ENCODE results near the gene MAIP1. TPM values are rescaled to one million over a fixed set of nuclear protein-coding genes. Genes with fewer than 3 reads are reported as not detected.

MAIP1 gene
- total RNA-seq, 2 donors from 2014 or later: 11.2 to 11.9 TPM

DNA sequence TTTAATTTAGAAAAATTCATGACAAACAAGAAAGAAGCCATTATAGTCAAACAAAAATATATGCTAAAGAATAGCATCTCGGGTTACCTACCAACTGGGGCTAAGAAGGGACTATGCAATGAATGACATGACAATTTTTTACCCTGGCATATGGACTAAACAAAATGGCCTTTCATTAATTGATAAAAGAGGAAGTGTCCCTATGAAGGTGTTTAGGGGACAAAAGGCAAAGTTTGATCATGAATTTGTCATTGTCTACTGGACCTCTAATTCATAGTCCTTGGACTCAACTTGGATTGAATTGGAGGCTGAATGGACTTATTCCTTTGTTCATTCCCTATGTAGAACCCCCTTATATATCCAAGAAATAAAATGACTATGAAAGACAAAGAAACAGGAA, 12.7 kb downstream of the MAIP1 start:
- Histone ChIP-seq H3K4me3 (no peak overlapping the region), H3K27me3 (no peaks in the 10 kb centered on the region), H3K27ac (no peak overlapping the region), H3K36me3 (replicated peaks in 1 of 2; ENCODE audit: insufficient read depth in 1 of 2, low read depth in 2 of 2) (peaks cover 0 to 10% of the 10 kb centered on the region in 2 donors), H3K4me1 (no peaks in the 10 kb centered on the region), H3K9me3 (no peaks in the 10 kb centered on the region)
- ATAC-seq: no peak
- DNase-seq: no peak
- TF ChIP-seq POLR2A (IDR thresholded peaks at IDR 0.05): no peak
- TF ChIP-seq, protein P1, sequence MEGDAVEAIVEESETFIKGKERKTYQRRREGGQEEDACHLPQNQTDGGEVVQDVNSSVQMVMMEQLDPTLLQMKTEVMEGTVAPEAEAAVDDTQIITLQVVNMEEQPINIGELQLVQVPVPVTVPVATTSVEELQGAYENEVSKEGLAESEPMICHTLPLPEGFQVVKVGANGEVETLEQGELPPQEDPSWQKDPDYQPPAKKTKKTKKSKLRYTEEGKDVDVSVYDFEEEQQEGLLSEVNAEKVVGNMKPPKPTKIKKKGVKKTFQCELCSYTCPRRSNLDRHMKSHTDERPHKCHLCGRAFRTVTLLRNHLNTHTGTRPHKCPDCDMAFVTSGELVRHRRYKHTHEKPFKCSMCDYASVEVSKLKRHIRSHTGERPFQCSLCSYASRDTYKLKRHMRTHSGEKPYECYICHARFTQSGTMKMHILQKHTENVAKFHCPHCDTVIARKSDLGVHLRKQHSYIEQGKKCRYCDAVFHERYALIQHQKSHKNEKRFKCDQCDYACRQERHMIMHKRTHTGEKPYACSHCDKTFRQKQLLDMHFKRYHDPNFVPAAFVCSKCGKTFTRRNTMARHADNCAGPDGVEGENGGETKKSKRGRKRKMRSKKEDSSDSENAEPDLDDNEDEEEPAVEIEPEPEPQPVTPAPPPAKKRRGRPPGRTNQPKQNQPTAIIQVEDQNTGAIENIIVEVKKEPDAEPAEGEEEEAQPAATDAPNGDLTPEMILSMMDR (IDR thresholded peaks at IDR 0.05): no peak
- WGBS, 2 donors: 85 to 94% methylated on average over 1 of the region's 1 CpG
- intact Hi-C loops (cut with DNase I): no loop called here

DNA sequence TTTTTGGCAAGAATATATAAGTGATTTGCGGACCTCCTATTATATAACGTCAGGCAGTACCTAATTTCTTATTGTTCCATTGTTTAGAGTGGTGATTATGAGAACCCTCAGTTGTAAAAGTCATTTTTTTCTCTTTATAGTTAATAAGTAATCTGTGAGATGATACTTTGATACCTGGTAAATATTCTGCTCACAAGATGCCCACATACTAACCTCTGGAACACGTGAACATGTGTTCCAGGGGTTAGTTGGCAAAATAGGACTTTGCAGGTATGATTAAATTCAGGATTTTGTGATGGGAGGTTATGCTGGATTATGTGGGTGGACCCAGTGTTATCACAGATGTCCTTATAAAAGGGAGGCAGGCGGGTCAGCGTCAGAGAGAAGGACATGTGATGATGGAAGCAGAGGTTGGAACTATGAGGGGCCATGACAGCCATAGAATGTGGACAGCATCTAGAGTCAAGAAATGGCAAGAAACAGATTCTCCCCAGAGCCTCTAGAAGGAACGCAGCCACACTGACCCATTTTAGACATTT, 16.8 kb downstream of the MAIP1 start:
- ATAC-seq (no peak), DNase-seq (no peak)
- Histone ChIP-seq H3K27me3 (no peaks in the 10 kb centered on the region), H3K4me1 (no peaks in the 10 kb centered on the region), H3K4me3 (no peak overlapping the region), H3K27ac (no peak overlapping the region), H3K9me3 (no peaks in the 10 kb centered on the region), H3K36me3 (replicated peaks in 1 of 2; ENCODE audit: insufficient read depth in 1 of 2, low read depth in 2 of 2) (peaks cover 0 to 2% of the 10 kb centered on the region in 2 donors)
- no peak for TF ChIP-seq POLR2A (IDR thresholded peaks at IDR 0.05)
- TF ChIP-seq, protein P1 (IDR thresholded peaks at IDR 0.05): no peak
- intact Hi-C loops (cut with DNase I): no loop called here
- 61 to 64% methylated on average over 6 of the region's 6 CpGs for WGBS, 2 donors

DNA sequence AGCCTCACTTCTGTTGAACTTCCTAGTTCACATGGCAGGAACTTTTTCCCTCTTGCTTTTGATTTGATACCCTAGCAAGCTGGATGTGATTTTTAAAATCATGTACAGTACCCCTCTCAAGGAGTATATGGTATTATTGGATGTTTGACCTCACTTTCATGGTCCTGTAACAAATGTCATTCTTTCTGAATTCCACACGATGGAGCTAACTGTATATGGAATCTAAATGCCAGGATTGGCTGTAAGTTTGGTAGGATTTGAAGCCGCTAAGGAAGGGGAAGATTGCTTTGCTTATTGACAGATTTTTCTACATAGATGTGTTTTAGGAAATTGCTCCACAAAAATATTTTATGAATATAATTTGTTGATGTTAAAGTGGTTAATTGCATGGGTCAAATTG, 18.3 kb downstream of the MAIP1 start:
- TF ChIP-seq POLR2A (IDR thresholded peaks at IDR 0.05): no peak
- TF ChIP-seq, protein P1 (IDR thresholded peaks at IDR 0.05): peak in 6 of 7 experiments; percentile 21 to 64 (median 54)
- ATAC-seq: peak; percentile 60
- 19 to 25% methylated on average over 2 of the region's 2 CpGs for WGBS, 2 donors
- H3K27me3 ChIP-seq: no peaks in the 10 kb centered on the region
- H3K27ac ChIP-seq: no peak overlapping the region
- no peaks in the 10 kb centered on the region for H3K36me3 ChIP-seq (replicated peaks in 1 of 2; ENCODE audit: insufficient read depth in 1 of 2, low read depth in 2 of 2)
- DNase-seq: no peak
- no peaks in the 10 kb centered on the region for H3K4me1 ChIP-seq
- intact Hi-C loops (cut with DNase I): no loop called here
- H3K9me3 ChIP-seq: no peaks in the 10 kb centered on the region
- no peak overlapping the region for H3K4me3 ChIP-seq

DNA sequence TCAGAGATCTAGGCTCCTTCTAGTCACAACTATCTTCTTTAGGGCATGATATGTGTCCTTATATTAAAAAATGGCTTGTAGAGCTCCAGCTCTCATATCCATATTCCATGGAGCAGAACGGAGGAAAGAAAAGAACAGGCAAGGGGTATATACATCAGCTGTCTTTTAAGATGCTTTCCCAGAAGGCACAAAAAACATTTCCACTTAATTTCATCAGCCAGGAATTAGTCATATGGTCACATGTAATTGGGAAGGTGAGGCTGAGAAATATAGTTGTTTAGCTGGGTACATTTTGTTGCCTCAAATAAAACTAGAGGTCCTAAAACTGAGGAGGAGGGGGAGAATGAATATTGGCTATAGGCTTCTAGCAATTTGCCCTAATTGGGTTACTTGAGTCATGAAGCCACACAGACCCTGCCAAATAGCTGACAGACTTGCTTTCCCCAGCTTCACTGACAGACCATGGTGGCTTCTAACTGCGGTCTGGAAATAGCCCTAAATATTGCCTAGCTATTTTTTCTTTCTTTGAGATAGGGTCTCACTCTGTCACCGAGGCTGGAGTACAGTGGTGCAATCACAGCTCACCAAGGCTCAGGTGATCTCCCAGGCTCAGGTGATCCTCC, 20.0 kb downstream of the MAIP1 start:
- H3K36me3 ChIP-seq (replicated peaks in 1 of 2; ENCODE audit: insufficient read depth in 1 of 2, low read depth in 2 of 2): no peaks in the 10 kb centered on the region
- TF ChIP-seq POLR2A (IDR thresholded peaks at IDR 0.05): no peak
- TF ChIP-seq, protein P1 (IDR thresholded peaks at IDR 0.05): no peak
- no peaks in the 10 kb centered on the region for H3K4me1 ChIP-seq
- intact Hi-C loops (cut with DNase I): no loop called here
- H3K27ac ChIP-seq: no peak overlapping the region
- no peak overlapping the region for H3K4me3 ChIP-seq
- ATAC-seq (no peak), DNase-seq (no peak)
- 87 to 88% methylated on average over 3 of the region's 3 CpGs for WGBS, 2 donors
- no peaks in the 10 kb centered on the region for H3K27me3 ChIP-seq
- H3K9me3 ChIP-seq: no peaks in the 10 kb centered on the region

DNA sequence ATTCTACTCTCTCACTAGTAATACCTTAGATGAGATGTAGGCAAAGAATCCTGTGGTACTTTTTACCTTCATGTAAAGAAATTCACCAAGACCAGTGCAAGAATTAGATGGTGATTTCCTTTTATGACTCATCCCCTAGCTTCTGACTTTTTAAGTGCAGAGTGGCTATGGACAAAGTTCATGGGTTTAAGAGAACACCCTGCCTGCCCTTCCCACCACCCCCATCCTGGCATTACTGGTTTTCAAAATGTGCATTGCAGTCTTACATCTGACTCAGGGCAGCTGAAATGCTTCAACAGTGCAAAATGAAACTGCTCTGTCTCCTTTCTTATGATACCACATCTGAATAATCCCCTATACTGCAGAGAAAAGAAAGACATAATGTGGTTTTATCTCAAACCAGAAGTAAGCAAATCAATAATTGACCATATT, 22.6 kb downstream of the MAIP1 start:
- ATAC-seq (no peak), DNase-seq (no peak)
- H3K36me3 ChIP-seq (replicated peaks in 1 of 2; ENCODE audit: insufficient read depth in 1 of 2, low read depth in 2 of 2): no peaks in the 10 kb centered on the region
- H3K4me3 ChIP-seq: no peak overlapping the region
- no peaks in the 10 kb centered on the region for H3K27me3 ChIP-seq
- TF ChIP-seq, protein P1 (IDR thresholded peaks at IDR 0.05): no peak
- H3K4me1 ChIP-seq: no peaks in the 10 kb centered on the region
- no peak overlapping the region for H3K27ac ChIP-seq
- H3K9me3 ChIP-seq: no peaks in the 10 kb centered on the region
- intact Hi-C loops (cut with DNase I): no loop called here
